K562 (cell line): Measurements from ENCODE around the gene KIZ. TPM values are rescaled to one million over a fixed set of nuclear protein-coding genes. Genes with fewer than 3 reads are reported as not detected.

Experiments
- ATAC-seq: fragments of 200-7000 bp; cut with Tn5 transposase; 3 replicates; pipeline ENCODE4 v1.9.1; 2020; ENCODE audit warnings: moderate library complexity
- BruUV-seq: library from RNA; stranded (reverse); fragments of 400-500 nt; replicated peaks from 2 replicates; lab custom pipeline; 2021; lab: Mats Ljungman, UMichigan
- CTCF ChIA-PET: fragments of 300-600 bp; formaldehyde crosslinking; extraction: SDS; loops from one replicate; lab custom pipeline; 2021; ENCODE audit warnings: low intra/inter-chr PET ratio; lab: Yijun Ruan, JAX
- POLR2A ChIA-PET: fragments of 300-600, 350-650 bp; sonication (Branson Sonifier 250); formaldehyde crosslinking; extraction: SDS; loops from one replicate; lab custom pipeline; 2021; ENCODE audit warnings: antibody characterized with exemption, inconsistent platforms; lab: Yijun Ruan, JAX
- DNase-seq, 4 experiments: peaks; one replicate each; pipeline versions ENCODE4 v3.0.0 to v3.0.0-alpha.2; 2011 to 2018; ENCODE audit warnings: low spot score in 3 of 4, mixed read lengths in 3 of 4; ENCODE audit errors: extremely low read depth in 1 of 4
- FAIRE-seq: peaks from 2 replicates; lab custom pipeline; 2011; peaks lifted over from hg19 to GRCh38; lab: Jason Lieb, UNC
- H2AFZ ChIP-seq: 2 replicates; pipeline ENCODE4 v1.6.0; 2011; ENCODE audit warnings: low read depth, low read length, control low read depth, inconsistent platforms
- H3K27ac ChIP-seq: fragments of 200-600 bp; 3 replicates; pipeline ENCODE4 v1.8.0; 2011; ENCODE audit warnings: low read depth, mild to moderate bottlenecking, control low read depth, inconsistent platforms, low read length, moderate library complexity, mixed read lengths; ENCODE audit errors: extremely low read depth
- H3K27me3 ChIP-seq, 2 experiments: fragments of 300-600 bp in 1 of 2; 2 replicates in 1 of 2; 3 replicates in 1 of 2; pipeline versions ENCODE4 v1.6.0 to v1.8.0; 2011; ENCODE audit warnings: inconsistent platforms in 2 of 2, low read length in 2 of 2, mild to moderate bottlenecking in 1 of 2, mixed read lengths in 1 of 2, moderate library complexity in 1 of 2; ENCODE audit not compliant: control insufficient read depth in 2 of 2, insufficient read depth in 2 of 2
- H3K36me3 ChIP-seq: fragments of 300-600 bp; 3 replicates; pipeline ENCODE4 v1.8.0; 2011; ENCODE audit warnings: mild to moderate bottlenecking, low read length, inconsistent platforms; ENCODE audit not compliant: control insufficient read depth, insufficient read depth
- H3K4me1 ChIP-seq, 2 experiments: fragments of 200-600 bp in 1 of 2; replicated peaks in 1 of 2; 2 replicates in 1 of 2; 3 replicates in 1 of 2; pipeline versions ENCODE4 v1.5.1 to v1.8.0; 2011; ENCODE audit warnings: inconsistent platforms in 2 of 2, low read length in 2 of 2, mild to moderate bottlenecking in 1 of 2, mixed read lengths in 1 of 2, moderate library complexity in 1 of 2; ENCODE audit not compliant: control insufficient read depth in 2 of 2, insufficient read depth in 2 of 2
- H3K4me2 ChIP-seq: 2 replicates; pipeline ENCODE4 v1.6.1; 2011; ENCODE audit warnings: low read length, control low read depth, inconsistent platforms, mixed read lengths; ENCODE audit not compliant: insufficient read depth
- H3K4me3 ChIP-seq: fragments of 200-600 bp; sonication (generic), shearing (Covaris generic); 2 replicates; pipeline ENCODE4 v1.5.1; 2016; ENCODE audit warnings: control low read depth, inconsistent platforms
- H3K79me2 ChIP-seq: fragments of 200-600 bp; 3 replicates; pipeline ENCODE4 v1.8.0; 2011; ENCODE audit warnings: low read length, inconsistent platforms; ENCODE audit not compliant: control insufficient read depth, insufficient read depth
- H3K9ac ChIP-seq, 2 experiments: 2 replicates each; pipeline versions ENCODE4 v1.6.0 to v1.6.1; 2011; ENCODE audit warnings: low read depth in 2 of 2, low read length in 2 of 2, control low read depth in 1 of 2, inconsistent platforms in 1 of 2, mild to moderate bottlenecking in 1 of 2, mixed read lengths in 1 of 2; ENCODE audit not compliant: insufficient read depth in 1 of 2
- H3K9me1 ChIP-seq: one replicate; pipeline ENCODE4 v1.6.0; 2011; ENCODE audit warnings: inconsistent platforms, mild to moderate bottlenecking, low read length, moderate library complexity; ENCODE audit not compliant: control insufficient read depth, insufficient read depth
- H3K9me3 ChIP-seq: replicated peaks from 2 replicates; pipeline ENCODE4 v1.5.1; 2011; ENCODE audit warnings: low read depth, low read length, inconsistent platforms; ENCODE audit not compliant: control insufficient read depth, insufficient read depth
- H4K20me1 ChIP-seq: replicated peaks from 2 replicates; pipeline ENCODE4 v1.6.1; 2011; ENCODE audit warnings: low read length, inconsistent platforms, mixed read lengths; ENCODE audit not compliant: control insufficient read depth, insufficient read depth
- MCM3 ChIP-seq: fragments of 450-650 bp; IDR thresholded peaks from 2 replicates; pipeline ENCODE4 v1.6.1; 2016
- NFIC ChIP-seq: fragments of 450-650 bp; IDR thresholded peaks from 2 replicates; pipeline ENCODE4 v1.6.1; 2017; ENCODE audit warnings: mild to moderate bottlenecking, inconsistent platforms
- SIN3B ChIP-seq: fragments of 450-650 bp; IDR thresholded peaks from 2 replicates; pipeline ENCODE4 v1.6.1; 2017; ENCODE audit warnings: low read depth, mild to moderate bottlenecking, moderate library complexity
- THRB ChIP-seq: fragments of 450-650 bp; formaldehyde crosslinking; conservative IDR thresholded peaks from 2 replicates; pipeline ENCODE4 v1.4.0; 2022; ENCODE audit warnings: mild to moderate bottlenecking, missing genetic modification characterization
- ZEB2 ChIP-seq: fragments of 450-650 bp; IDR thresholded peaks from 2 replicates; pipeline ENCODE4 v1.6.1; 2016
- ZNF740 ChIP-seq, 3 experiments: fragments of 200-800 bp in 1 of 3; sonication (Bioruptor generic) in 1 of 3; sonication (generic) in 1 of 3; formaldehyde crosslinking in 1 of 3; IDR thresholded peaks; 2 replicates each; pipeline versions ENCODE4 v1.6.1 to v1.8.0; 2016 to 2022; ENCODE audit warnings: mild to moderate bottlenecking in 2 of 3, missing compliant biosample characterization in 2 of 3, missing genetic modification characterization in 2 of 3, missing genetic modification reagents in 1 of 3
- WGBS: fragments of 100-300 bp; shearing (Covaris generic); methylation state at CpG from one replicate; pipeline ENCODE4 v1.1.6; 2016; ENCODE audit warnings: low coverage, mixed read lengths; ENCODE audit not compliant: insufficient coverage; ENCODE audit errors: missing lambda C conversion rate; 5-methylcytosine and 5-hydroxymethylcytosine counted together
- in situ Hi-C: fragments of 300-500 bp; cut with MboI; formaldehyde crosslinking; loops from 4 replicates; pipeline ENCODE4 v1.15.0; 2018; ENCODE audit warnings: inconsistent platforms, mixed read lengths
- intact Hi-C: fragments of 100-400 bp; cut with micrococcal nuclease; formaldehyde crosslinking; loops from 2 replicates; pipeline ENCODE4 v1.14.2; 2022
- polyA plus RNA-seq, 8 experiments: library from polyadenylated mRNA; depleted of rRNA in 4 of 8; stranded (reverse) in 5 of 8; unstranded in 3 of 8; fragments of >200 nt; fragmentation: Nextera tagmentation in 2 of 8; fragmentation: Illumina TruSeq in 1 of 8; extraction: Ambion mirVana in 2 of 8; extraction: Trizol in 1 of 8; gene quantifications; 2 replicates each; pipeline versions ENCODE4 v1.2.1 to v1.2.3, GENCODE V29; 2011 to 2014; ENCODE audit warnings: inconsistent platforms in 1 of 8, missing spikeins in 1 of 8
- total RNA-seq, 7 experiments: library from RNA; depleted of rRNA in 6 of 7; stranded (reverse); fragments of >200 nt in 6 of 7; fragmentation: Illumina TruSeq in 2 of 7; extraction: Trizol in 2 of 7; gene quantifications; 2 replicates each; pipeline versions ENCODE4 v1.2.1 to v1.2.3, GENCODE V29; 2011 to 2021; ENCODE audit warnings: low replicate concordance in 1 of 7

KIZ gene
- total and polyA plus RNA-seq, 9 of the 15 experiments (the other 6 are each of a cell fraction or from before 2014, with no cell fraction given): 4.9 to 21.1 (median 13.5) TPM

GRCh38 chr20:21228511-21228910, 102.6 kb downstream of the KIZ start (continued):
- no peak for TF ChIP-seq THRB
- no peak for TF ChIP-seq NFIC
- TF ChIP-seq ZNF740 (CRISPR knock-in tag; IDR thresholded peaks at IDR 0.05): no peak
- TF ChIP-seq ZNF740 (tag; IDR thresholded peaks at IDR 0.05): no peak

- no TSS peak for BruUV-seq
- Histone ChIP-seq H3K79me2 (no peaks in the 10 kb centered on the region), H4K20me1 (no peaks in the 10 kb centered on the region), H2AFZ (no peak overlapping the region), H3K27ac (no peak overlapping the region), H3K27me3 (no peaks in the 10 kb centered on the region), H3K4me1 (no peaks in the 10 kb centered on the region), H3K9ac (no peak overlapping the region), H3K9me3 (no peaks in the 10 kb centered on the region), H3K9me1 (no peaks in the 10 kb centered on the region), H3K4me3 (no peak overlapping the region), H3K36me3 (no peaks in the 10 kb centered on the region), H3K4me2 (no peak overlapping the region)
- DNase-seq: no peak
- ATAC-seq: no peak
- WGBS: 80% methylated on average over 1 of the region's 2 CpGs
- POLR2A ChIA-PET: no interaction called here
- TF ChIP-seq ZEB2 (no peak), SIN3B (no peak), MCM3 (no peak)
- in situ Hi-C loops: no loop called here
- intact Hi-C loops: no loop called here
- CTCF ChIA-PET: no interaction called here
- FAIRE-seq: no peak
Observed at GRCh38 chr20:21229163-21229562, 103.3 kb downstream of the KIZ start.
